ENCODE measurements around the gene SRC. TPM values are rescaled to one million over a fixed set of nuclear protein-coding genes. Genes with fewer than 3 reads are reported as not detected.

The SRC gene
- total RNA-seq, 2 donors from 2014 or later, result 6.9 to 14.3 TPM

DNA sequence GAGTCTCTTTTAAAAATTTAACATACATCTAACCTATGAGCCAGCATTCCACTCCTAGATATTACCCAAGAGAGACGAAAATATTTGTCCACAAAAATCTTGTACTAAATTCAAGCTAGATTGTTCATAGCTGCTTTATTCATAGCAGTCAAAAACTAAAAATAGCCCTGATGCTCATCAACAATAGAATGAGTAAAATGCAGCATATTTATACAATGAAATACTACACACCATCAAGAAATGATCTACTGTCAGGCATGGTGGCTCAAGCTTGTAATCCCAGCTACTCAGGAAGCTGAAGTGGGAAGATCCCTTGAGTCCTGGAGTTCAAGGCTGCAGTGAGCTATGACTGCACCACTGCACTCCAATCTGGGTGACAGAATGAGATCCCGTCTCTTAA lies 22.0 kb upstream of the SRC start:
- TF ChIP-seq, protein P1, sequence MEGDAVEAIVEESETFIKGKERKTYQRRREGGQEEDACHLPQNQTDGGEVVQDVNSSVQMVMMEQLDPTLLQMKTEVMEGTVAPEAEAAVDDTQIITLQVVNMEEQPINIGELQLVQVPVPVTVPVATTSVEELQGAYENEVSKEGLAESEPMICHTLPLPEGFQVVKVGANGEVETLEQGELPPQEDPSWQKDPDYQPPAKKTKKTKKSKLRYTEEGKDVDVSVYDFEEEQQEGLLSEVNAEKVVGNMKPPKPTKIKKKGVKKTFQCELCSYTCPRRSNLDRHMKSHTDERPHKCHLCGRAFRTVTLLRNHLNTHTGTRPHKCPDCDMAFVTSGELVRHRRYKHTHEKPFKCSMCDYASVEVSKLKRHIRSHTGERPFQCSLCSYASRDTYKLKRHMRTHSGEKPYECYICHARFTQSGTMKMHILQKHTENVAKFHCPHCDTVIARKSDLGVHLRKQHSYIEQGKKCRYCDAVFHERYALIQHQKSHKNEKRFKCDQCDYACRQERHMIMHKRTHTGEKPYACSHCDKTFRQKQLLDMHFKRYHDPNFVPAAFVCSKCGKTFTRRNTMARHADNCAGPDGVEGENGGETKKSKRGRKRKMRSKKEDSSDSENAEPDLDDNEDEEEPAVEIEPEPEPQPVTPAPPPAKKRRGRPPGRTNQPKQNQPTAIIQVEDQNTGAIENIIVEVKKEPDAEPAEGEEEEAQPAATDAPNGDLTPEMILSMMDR (IDR thresholded peaks at IDR 0.05), result no peak
- Histone ChIP-seq H3K4me1 (peaks cover 0 to 10% of the 10 kb centered on the region in 2 donors), H3K4me3 (no peak overlapping the region), H3K27me3 (no peaks in the 10 kb centered on the region), H3K27ac (no peak overlapping the region), H3K9me3 (no peaks in the 10 kb centered on the region), H3K36me3 (no peaks in the 10 kb centered on the region)
- no peak for DNase-seq (ENCODE audit: low spot score)

DNA sequence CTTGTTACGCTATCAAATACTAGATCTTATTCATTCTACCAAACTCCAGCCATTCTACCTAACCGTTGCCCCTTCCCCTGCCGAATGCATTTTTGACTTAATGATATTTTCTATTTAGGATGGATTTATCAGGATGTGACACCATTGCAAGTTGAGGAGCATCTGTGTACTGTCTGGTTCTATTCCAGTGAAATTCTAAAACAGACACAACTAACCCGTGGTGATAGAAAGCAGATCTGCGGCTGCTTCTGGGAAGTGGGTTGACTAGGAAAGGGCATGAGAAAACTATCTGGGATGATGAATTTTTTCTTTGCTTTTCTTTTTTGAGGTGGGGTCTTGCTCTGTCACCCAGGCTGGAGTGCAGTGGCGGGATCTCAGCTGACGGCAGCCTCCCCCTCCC lies 20.7 kb upstream of the SRC start:
- Histone ChIP-seq H3K4me1 (peaks cover 0 to 10% of the 10 kb centered on the region in 2 donors), H3K4me3 (no peak overlapping the region), H3K27me3 (no peaks in the 10 kb centered on the region), H3K27ac (no peak overlapping the region), H3K36me3 (no peaks in the 10 kb centered on the region), H3K9me3 (no peaks in the 10 kb centered on the region)
- no peak for DNase-seq (ENCODE audit: low spot score)
- TF ChIP-seq, protein P1 (IDR thresholded peaks at IDR 0.05), result no peak

DNA sequence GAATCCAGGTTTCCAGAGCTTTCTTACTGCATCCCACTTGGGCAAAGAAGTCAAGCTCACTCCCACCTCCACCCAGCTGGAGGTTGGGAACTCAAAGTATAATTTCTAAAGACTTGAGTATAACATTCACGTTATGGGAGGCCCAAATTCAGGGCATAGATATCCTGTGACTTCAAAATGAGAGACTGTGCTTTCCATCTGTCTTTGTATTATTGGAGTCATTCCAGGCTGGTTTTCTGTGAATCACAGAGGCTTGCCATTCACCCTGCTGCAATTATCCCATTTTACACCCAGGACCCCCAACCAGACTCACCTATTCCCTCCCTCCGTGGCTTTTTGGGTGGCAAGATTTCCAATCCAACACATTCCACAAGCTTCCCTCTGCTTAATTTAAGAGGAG lies 19.3 kb upstream of the SRC start:
- Histone ChIP-seq H3K27me3 (no peaks in the 10 kb centered on the region), H3K4me3 (no peak overlapping the region), H3K36me3 (no peaks in the 10 kb centered on the region), H3K27ac (peak overlapping the region; percentile 43 to 57), H3K9me3 (no peaks in the 10 kb centered on the region), H3K4me1 (peaks cover 0 to 11% of the 10 kb centered on the region in 2 donors)
- no peak for DNase-seq (ENCODE audit: low spot score)
- TF ChIP-seq, protein P1 (IDR thresholded peaks at IDR 0.05), result no peak

DNA sequence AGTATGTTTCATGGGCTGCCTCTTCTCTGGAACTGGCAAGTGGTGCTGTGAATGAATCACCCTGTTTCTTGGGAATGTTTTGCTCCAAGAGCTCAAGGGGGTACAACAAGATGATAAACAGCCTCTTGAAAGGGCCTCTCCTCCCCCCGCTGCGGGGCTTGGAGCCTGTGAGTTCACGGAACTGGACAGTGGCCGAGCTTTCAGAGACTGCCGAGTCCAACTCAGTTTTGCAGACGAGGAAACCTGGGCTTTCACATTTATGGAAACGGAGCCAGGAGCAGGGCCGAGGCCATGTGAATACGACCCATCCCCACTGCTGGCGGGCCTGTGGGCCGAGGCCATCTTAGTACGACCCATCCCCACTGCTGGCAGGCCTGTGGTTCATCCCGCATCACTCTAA lies 18.2 kb upstream of the SRC start:
- TF ChIP-seq, protein P1 (IDR thresholded peaks at IDR 0.05), result no peak
- Histone ChIP-seq H3K27me3 (no peaks in the 10 kb centered on the region), H3K4me1 (peaks cover 0 to 20% of the 10 kb centered on the region in 2 donors), H3K36me3 (no peaks in the 10 kb centered on the region), H3K4me3 (no peak overlapping the region), H3K27ac (peak overlapping the region; percentile 57 to 67), H3K9me3 (no peaks in the 10 kb centered on the region)
- DNase-seq (ENCODE audit: low spot score), result peak; percentile 94

DNA sequence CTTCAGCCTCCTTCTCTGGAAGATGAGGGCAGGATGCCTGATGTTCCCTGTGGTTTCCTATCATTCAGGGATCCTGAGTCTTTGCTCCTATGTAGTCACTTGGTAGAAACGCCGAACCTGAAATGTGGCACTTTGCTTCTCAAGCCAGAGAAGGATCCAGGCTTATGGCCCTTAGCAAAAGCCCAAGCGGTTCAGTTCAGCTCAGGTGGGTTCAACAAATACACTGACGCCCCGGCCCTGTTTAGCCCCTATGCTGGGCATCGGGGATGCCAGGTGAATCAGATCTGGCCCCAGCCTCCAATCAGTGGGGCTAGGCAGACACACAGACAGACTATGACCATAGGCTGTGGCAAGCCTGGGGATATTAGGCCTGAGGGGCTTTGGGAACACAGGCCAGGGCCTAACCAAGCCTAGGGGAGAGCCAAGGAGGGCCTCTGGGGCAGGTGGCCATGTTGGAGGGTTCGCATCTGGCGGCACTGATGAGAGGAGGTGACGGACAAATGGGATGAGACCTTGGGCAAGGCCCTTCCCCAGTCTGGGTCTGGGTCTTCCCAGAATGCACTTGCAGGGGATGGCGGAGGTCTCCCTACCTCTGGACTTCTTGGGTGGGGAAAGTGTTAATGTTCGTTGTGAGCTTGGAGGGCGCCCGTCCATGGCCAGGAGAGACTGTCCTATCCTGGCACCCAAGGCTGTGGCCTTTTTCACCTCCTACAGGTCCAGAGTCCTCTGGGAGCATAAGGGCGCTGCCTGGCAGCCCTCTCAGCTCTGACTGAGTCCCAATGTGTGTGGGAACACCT lies 17.6 kb upstream of the SRC start:
- peak overlapping the region; percentile 57 to 67 for H3K27ac ChIP-seq
- peaks cover 0 to 20% of the 10 kb centered on the region in 2 donors for H3K4me1 ChIP-seq
- no peaks in the 10 kb centered on the region for H3K27me3 ChIP-seq
- TF ChIP-seq, protein P1 (IDR thresholded peaks at IDR 0.05), result no peak
- DNase-seq (ENCODE audit: low spot score), result no peak
- H3K4me3 ChIP-seq, result no peak overlapping the region
- H3K36me3 ChIP-seq, result no peaks in the 10 kb centered on the region
- H3K9me3 ChIP-seq, result no peaks in the 10 kb centered on the region

Measured in right atrium auricular region (tissue), 2 donors.